SKM-1 (cell line): Measurements from ENCODE around the gene KRTAP19-2.
"Not testable (repeated sequence)": the region's sequence is repeated elsewhere in the genome, so short reads cannot be mapped to it uniquely, and the experiment has no call there.

ENCODE experiments used
- DNase-seq: peaks from one replicate; lab custom pipeline; 2025; ENCODE audit not compliant: unreplicated experiment; lab: John Stamatoyannopoulos, UW

Gene KRTAP19-2

GRCh38 chr21:30487336-30487735 is at the start of gene KRTAP19-2:
Gene KRTAP19-2 (minus strand): TSS chr21:30487436. CDS start chr21:30487348, 88 bp downstream.
- DNase-seq, result no peak

GRCh38 chr21:30518876-30519275 is 31.6 kb upstream of the KRTAP19-2 start:
- no peak for DNase-seq

DNA sequence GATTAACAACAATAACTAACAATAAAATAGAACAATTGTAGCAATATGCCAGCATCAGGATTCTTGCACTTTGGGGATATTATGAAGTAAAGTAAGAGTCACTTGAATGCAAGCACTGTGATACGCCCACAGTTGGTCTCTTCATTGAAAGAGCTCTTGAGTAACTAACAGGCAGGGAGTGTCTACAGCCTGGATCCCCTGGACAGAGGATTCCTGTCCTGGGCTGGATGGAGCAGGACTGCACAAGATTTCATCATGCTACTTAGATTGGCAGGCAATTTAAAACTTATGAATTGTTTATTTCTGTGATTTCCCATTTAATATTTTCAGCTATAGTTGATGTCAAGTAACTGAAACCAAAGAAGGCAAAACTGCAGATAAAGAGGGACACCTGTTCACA is 28.4 kb upstream of the KRTAP19-2 start:
- DNase-seq, result no peak

DNA sequence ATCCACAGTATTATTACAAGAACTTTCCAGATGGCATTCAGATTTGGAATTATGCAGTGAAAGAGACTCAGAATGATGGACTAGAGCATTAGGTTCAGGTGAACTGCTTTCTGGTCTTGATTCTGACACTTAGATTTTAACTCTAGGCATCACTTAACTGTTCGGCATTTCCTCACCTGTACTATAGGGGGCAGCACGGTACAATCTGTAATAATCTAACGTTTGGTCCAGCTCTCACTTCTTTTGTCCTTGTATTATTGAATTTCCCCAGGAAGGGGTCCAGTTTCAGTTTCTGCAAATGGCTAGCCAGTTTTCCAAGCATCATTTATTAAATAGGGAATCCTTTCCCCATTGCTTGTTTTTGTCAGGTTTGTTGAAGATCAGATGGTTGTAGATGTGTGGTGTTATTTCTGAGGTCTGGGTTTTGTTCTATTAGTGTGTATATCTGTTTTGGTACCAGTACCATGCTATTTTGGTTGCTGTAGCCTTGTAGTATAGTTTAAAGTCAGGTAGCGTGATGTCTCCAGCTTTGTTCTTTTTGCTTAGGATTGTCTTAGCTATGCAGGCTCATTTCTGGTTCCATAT is 18.5 kb upstream of the KRTAP19-2 start:
- not testable (repeated sequence) for DNase-seq

- no peak for DNase-seq
These were observed 14.8 kb upstream of the KRTAP19-2 start, which contains the start of gene KRTAP19-5 for GRCh38 chr21:30502041-30502440. Gene KRTAP19-5 (minus strand): TSS chr21:30502141. CDS start chr21:30502090, 51 bp downstream.

DNA sequence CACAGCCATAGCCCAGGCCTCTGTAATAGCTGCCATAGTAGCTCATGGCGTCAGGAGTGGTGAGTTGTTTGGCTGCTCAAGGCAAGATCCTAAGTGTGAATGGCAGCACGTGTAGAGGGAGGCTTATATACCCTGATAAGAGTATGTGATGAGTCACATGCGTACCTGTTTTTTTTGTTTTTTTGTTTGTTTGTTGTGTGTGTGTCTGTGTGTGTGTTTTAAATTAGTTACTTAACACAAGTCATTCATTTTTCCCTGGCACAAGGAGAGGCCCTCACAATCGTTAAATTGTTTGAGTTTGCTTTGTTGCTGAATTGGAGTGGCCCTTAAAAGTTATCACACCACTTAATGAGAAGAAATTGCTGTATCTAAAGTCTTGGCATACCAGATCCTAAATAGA is 9.8 kb upstream of the KRTAP19-2 start, which contains the start of gene KRTAP19-4:
KRTAP19-4 (minus strand) TSS at position 101 of the 400 bp plus-strand sequence; CDS start at position 46, 55 bp downstream.
- no peak for DNase-seq

GRCh38 chr21:30491963-30492428 is 4.8 kb upstream of the KRTAP19-2 start, which contains the start of gene KRTAP19-3:
Gene KRTAP19-3 (minus strand): TSS chr21:30492013. CDS start chr21:30491957, 56 bp downstream.
- DNase-seq, result no peak

- DNase-seq, result no peak
These were observed 1.1 kb downstream of the KRTAP19-2 start for GRCh38 chr21:30486180-30486579.

DNA sequence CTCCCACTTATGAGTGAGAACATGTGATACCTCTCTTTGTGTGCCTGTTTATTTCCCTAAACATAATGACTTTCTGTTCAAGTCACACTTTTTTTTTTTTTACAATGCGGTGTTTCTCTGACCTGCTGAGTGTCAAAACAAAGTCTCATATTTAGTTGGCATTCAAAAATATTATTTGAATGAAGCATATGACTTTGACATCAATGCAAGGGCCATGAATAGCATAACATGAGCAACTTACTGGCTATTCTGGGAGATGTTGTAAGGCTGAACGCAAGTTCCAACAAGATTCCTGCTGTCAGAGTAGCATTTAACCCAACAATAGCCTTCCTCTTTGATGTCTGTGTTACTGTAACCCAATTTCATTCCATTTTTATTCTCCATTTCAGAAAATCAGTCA is 5.1 kb downstream of the KRTAP19-2 start:
- DNase-seq, result no peak

- DNase-seq, result no peak
These were observed 7.1 kb downstream of the KRTAP19-2 start, which contains the start of gene KRTAP19-1 for GRCh38 chr21:30480145-30480544. Gene KRTAP19-1 (minus strand): TSS chr21:30480367. CDS start chr21:30480317, 50 bp downstream.

DNA sequence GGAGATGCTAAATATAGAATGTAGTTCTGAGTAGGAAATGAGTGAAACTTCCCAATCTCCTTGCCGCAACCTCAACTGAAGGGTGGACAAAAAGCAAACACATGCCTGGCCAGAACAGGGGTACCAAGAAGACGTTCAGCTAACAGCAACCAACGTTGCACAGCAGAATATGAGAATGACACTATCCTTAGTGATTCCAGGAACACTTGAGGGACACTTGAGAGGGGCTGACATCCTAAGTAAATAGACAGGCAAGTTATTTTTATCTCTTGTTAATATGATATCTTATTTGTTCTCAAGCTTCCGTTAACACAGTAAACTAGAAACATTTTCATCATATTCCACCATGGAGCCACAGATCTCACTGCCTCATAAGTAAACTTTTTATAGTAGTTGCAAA is 8.0 kb downstream of the KRTAP19-2 start:
- no peak for DNase-seq

- no peak for DNase-seq
These were observed 9.2 kb downstream of the KRTAP19-2 start for GRCh38 chr21:30478004-30478403.

GRCh38 chr21:30468900-30469714 is 18.1 kb downstream of the KRTAP19-2 start:
- no peak for DNase-seq

DNA sequence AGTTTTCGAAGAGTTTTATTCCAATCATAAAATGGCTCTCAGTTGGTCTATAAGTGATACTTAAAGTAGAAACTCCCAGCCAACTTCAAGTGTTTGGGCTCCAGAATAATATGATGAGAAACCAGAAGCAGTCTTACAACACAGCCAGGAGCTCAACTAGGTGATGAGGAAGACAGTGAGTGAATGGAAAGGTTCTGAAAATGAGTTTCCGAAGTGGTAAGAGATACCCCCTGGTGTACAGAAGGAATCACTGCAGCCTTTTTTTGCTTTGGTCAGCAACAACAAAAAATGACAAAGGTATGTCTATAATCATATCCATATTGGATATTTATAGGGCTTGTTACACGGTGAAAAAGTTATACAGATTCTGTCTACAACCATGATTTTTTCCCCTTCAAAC is 23.5 kb downstream of the KRTAP19-2 start:
- DNase-seq, result peak; percentile 11

- DNase-seq, result no peak
These were observed 38.7 kb downstream of the KRTAP19-2 start for GRCh38 chr21:30448514-30448913.

DNA sequence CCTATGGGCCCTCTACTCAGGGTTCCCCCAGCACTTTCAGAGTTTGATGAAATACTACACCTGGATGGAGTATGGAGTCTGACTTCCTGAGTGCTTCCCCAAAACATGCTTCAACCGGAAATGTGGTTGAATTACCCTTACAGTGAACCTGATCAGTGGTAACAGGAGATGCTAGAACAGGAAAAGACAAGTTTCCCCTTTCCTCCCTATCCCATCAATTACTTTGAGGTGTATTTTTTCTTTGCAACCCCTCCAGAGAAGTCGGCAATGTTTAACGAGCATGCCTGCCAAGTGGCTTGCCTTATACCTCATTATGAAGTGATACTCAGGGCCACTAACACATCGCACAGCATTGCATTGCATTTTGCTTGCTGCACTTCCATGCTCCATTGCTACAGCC is 40.2 kb downstream of the KRTAP19-2 start:
- peak; percentile 4 for DNase-seq

DNA sequence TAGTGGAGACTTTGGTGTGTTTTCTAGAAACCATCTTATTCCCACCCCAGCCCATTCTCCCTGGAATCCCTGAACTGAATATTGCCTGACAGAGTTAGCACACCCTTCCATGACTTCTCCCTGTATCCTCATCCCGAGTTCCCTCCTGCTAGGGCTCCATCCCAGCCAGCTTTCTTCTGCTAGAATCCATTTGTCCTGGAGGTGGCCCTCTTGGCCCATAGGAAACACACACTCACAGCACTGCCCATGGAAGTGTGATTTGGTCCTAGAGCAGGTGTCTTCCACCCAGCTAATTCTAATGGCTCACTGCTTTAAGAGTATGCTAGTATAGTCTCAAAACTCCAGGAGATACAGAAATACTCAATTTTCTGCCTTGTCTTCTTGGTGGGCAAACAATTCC is 43.0 kb downstream of the KRTAP19-2 start:
- no peak for DNase-seq

GRCh38 chr21:30443226-30443625 is 44.0 kb downstream of the KRTAP19-2 start:
- no peak for DNase-seq

DNA sequence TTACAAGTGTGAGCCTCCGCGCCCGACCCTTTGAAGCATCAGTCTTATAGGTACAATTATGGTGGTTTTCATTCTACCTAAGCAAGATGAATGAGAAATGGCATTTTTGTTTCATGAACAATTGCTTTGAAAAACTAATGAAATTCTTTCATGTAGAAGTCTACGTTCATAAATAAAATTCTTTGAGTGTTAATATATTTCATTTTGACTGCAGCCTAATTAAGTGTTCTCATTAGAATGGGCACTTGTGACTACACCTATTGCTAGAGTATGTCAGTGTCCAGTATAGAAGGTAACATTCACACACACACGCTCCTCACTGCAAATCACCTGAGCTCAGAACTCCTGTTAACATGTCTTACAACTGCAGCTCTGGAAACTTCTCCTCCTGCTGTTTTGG is 47.3 kb downstream of the KRTAP19-2 start, which contains the start of gene KRTAP15-1:
KRTAP15-1 (plus strand) TSS at position 301 of the 400 bp plus-strand sequence; CDS start at position 354, 53 bp downstream.
- DNase-seq, result no peak
